IMR-90 (cell line): Measurements from ENCODE around the gene FUT2.

Source experiments
- BHLHE40 ChIP-seq: fragments of 150-350 bp; IDR thresholded peaks from 2 replicates; pipeline ENCODE4 v1.6.1; 2016; ENCODE audit warnings: mild to moderate bottlenecking, low read depth, low read length
- CEBPB ChIP-seq: IDR thresholded peaks from 2 replicates; pipeline ENCODE4 v1.6.1; 2012; ENCODE audit warnings: low read depth, low read length, improper control_type of control experiment
- CHD1 ChIP-seq: IDR thresholded peaks from 2 replicates; pipeline ENCODE4 v1.6.1; 2012; ENCODE audit warnings: low read depth, low read length, improper control_type of control experiment
- CTCF ChIP-seq: conservative IDR thresholded peaks from 2 replicates; pipeline ENCODE4 v1.5.1; 2012; ENCODE audit warnings: mild to moderate bottlenecking, low read depth, low read length, improper control_type of control experiment
- ELK1 ChIP-seq: fragments of 150-350 bp; IDR thresholded peaks from 2 replicates; pipeline ENCODE4 v1.6.1; 2016; ENCODE audit warnings: low read depth, mild to moderate bottlenecking, low read length, moderate library complexity, borderline replicate concordance
- FOS ChIP-seq: fragments of 150-350 bp; IDR thresholded peaks from 2 replicates; pipeline ENCODE4 v1.6.1; 2016; ENCODE audit warnings: low read depth, low read length
- MAZ ChIP-seq: IDR thresholded peaks from 2 replicates; pipeline ENCODE4 v1.6.1; 2012; ENCODE audit warnings: low read depth, mild to moderate bottlenecking, low read length, improper control_type of control experiment, moderate library complexity, borderline replicate concordance
- MXI1 ChIP-seq: IDR thresholded peaks from 2 replicates; pipeline ENCODE4 v1.6.1; 2012; ENCODE audit warnings: low read depth, mild to moderate bottlenecking, low read length, moderate library complexity, borderline replicate concordance
- POLR2A ChIP-seq: IDR thresholded peaks from 2 replicates; pipeline ENCODE4 v1.6.1; 2012; ENCODE audit warnings: mild to moderate bottlenecking, low read depth, low read length
- RAD21 ChIP-seq: IDR thresholded peaks from 2 replicates; pipeline ENCODE4 v1.6.1; 2012; ENCODE audit warnings: low read length, improper control_type of control experiment
- RCOR1 ChIP-seq: IDR thresholded peaks from 2 replicates; pipeline ENCODE4 v1.6.1; 2012; ENCODE audit warnings: mild to moderate bottlenecking, low read length, improper control_type of control experiment; ENCODE audit not compliant: insufficient replicate concordance
- RFX5 ChIP-seq: IDR thresholded peaks from 2 replicates; pipeline ENCODE4 v1.8.0; 2012; ENCODE audit warnings: low read depth, mild to moderate bottlenecking, low read length, moderate library complexity
- SMC3 ChIP-seq: fragments of 150-350 bp; IDR thresholded peaks from 2 replicates; pipeline ENCODE4 v1.6.1; 2016; ENCODE audit warnings: low read depth, mild to moderate bottlenecking, antibody characterized with exemption, low read length, moderate library complexity
- USF2 ChIP-seq: fragments of 150-350 bp; IDR thresholded peaks from 2 replicates; pipeline ENCODE4 v1.6.1; 2017; ENCODE audit warnings: mild to moderate bottlenecking, antibody characterized with exemption, low read length, low read depth

- TF ChIP-seq CTCF (no peak), MXI1 (no peak), CEBPB (no peak), SMC3 (no peak), ELK1 (no peak), USF2 (no peak), CHD1 (no peak), MAZ (no peak), POLR2A (no peak), BHLHE40 (no peak), RAD21 (no peak), RCOR1 (no peak), RFX5 (no peak), FOS (no peak)
Measured at GRCh38 chr19:48685583-48685982, 10.2 kb upstream of the FUT2 start.
